ENCODE results near the gene MCM10.
"Not testable (repeated sequence)": the region's sequence is repeated elsewhere in the genome, so short reads cannot be mapped to it uniquely, and the experiment has no call there.

Gene MCM10

DNA sequence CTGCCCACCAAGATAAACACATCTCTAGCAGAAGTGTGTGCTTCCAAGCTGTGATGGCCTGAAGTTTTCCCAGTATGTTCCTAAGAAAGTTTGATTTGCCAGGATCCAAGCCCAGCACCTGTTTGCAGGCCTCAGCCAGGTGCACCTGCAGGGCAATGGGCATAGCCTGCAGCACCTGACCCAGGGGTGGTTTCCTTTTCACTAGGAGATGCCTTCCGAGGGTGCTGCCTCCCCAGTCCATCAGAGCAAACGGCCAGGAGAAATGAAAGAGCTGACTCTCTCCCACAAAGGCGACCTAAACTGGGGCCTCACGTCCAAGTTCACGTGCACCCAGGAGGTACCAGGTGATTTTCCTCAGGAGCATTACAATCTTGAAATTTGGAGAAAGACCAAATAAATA, 65.7 kb downstream of the MCM10 start:
- H3K27ac ChIP-seq = no peak overlapping the region
- TF ChIP-seq ZFX (IDR thresholded peaks at IDR 0.05) (no peak), CTCF (conservative IDR thresholded peaks at IDR 0.05) (no peak)

DNA sequence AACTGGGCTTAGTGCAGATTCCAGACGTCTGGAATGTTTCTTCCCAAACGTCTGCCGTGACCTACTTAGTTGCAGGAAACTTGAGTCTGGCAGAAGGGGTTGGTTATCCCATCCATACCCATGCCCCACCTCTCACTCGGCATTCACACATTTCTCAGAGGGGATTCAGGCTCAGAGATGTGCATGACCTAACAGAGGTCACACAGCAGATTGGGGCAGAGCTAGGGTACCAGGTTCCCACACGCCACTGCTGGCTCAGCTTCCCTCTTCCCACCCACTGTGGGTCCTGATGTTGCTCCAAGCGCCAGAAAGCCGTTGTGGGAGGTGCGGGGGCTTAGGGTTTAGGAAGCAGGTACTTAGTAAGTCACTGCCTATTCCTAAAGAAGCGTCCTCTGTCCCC, 69.8 kb downstream of the MCM10 start:
- TF ChIP-seq CTCF (conservative IDR thresholded peaks at IDR 0.05) (no peak), ZFX (IDR thresholded peaks at IDR 0.05) (no peak)

GRCh38 chr10:13231808-13232207, 70.5 kb downstream of the MCM10 start:
- H3K27ac ChIP-seq = no peak overlapping the region
- TF ChIP-seq CTCF (conservative IDR thresholded peaks at IDR 0.05) = no peak
- TF ChIP-seq ZFX (IDR thresholded peaks at IDR 0.05) = no peak

More for the DNA sequence above, 69.8 kb downstream of the MCM10 start:
- no peak overlapping the region for H3K27ac ChIP-seq

DNA sequence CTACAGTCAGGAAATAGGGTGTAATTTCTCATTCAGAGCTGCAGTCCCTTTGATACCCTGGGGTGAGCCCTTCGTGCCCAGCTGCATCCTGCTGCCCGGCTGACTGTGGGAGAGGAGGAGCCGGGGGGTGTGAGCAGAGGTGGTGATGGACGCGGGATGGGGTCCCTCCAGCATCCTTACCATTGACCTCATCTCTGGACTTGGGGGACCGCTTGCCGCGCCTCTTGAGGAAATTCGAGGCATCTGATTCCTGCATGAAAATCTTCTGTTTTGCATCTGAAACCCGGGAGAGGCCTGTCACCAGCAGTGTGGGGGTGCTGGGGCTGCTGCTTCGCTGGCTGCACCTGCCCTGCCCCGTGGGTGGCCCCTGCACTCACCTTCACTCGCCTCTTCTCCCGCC, 72.0 kb downstream of the MCM10 start:
- TF ChIP-seq CTCF (conservative IDR thresholded peaks at IDR 0.05) (no peak), ZFX (IDR thresholded peaks at IDR 0.05) (no peak)

GRCh38 chr10:13234172-13234571, 72.8 kb downstream of the MCM10 start, which contains the start of gene UCMA:
Gene UCMA (minus strand): TSS chr10:13234374. CDS start chr10:13234258, 116 bp downstream.
- no peak within 1 kb of the TSS for H3K27ac ChIP-seq
- TF ChIP-seq CTCF (conservative IDR thresholded peaks at IDR 0.05) (no peak), ZFX (IDR thresholded peaks at IDR 0.05) (no peak)

More for the DNA sequence above, 72.0 kb downstream of the MCM10 start:
- H3K27ac ChIP-seq = no peak overlapping the region

GRCh38 chr10:13234736-13235135, 73.4 kb downstream of the MCM10 start:
- H3K27ac ChIP-seq = not testable (repeated sequence)

DNA sequence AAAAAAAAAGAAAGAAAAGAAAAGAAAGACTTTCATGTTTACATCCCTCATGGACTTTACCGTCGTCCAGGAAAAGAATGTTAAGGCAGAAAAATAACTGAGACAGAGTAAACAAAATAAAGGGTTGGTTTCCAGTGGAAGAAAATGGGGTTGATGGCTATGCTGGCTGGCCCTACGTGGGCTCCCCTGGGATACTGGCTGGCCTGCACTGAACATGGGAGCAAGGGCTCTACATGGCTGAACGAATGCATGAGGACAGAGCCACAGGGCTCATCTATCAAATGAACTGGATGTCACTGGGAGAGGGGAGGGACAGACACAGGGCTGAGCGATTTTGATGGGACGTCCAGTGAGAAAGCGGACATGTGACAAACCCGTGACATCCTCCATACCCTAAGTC, 75.3 kb downstream of the MCM10 start:
- TF ChIP-seq CTCF (conservative IDR thresholded peaks at IDR 0.05) (no peak), ZFX (IDR thresholded peaks at IDR 0.05) (no peak)
- H3K27ac ChIP-seq = no peak overlapping the region

GRCh38 chr10:13238271-13239077, 77.1 kb downstream of the MCM10 start:
- no peak overlapping the region for H3K27ac ChIP-seq
- TF ChIP-seq ZFX (IDR thresholded peaks at IDR 0.05) (no peak), CTCF (conservative IDR thresholded peaks at IDR 0.05) (no peak)

Data from C4-2B (cell line).